Inferior parietal cortex (tissue), 1 donor: Measurements from ENCODE around the gene TIMP2.
"Not testable (repeated sequence)": the region's sequence is repeated elsewhere in the genome, so short reads cannot be mapped to it uniquely, and the experiment has no call there.

Experiments
- DNase-seq: peaks from one replicate; pipeline ENCODE4 v3.0.0-alpha.2; 2016; ENCODE audit errors: extremely low spot score

Gene TIMP2, protein sequence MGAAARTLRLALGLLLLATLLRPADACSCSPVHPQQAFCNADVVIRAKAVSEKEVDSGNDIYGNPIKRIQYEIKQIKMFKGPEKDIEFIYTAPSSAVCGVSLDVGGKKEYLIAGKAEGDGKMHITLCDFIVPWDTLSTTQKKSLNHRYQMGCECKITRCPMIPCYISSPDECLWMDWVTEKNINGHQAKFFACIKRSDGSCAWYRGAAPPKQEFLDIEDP

DNA sequence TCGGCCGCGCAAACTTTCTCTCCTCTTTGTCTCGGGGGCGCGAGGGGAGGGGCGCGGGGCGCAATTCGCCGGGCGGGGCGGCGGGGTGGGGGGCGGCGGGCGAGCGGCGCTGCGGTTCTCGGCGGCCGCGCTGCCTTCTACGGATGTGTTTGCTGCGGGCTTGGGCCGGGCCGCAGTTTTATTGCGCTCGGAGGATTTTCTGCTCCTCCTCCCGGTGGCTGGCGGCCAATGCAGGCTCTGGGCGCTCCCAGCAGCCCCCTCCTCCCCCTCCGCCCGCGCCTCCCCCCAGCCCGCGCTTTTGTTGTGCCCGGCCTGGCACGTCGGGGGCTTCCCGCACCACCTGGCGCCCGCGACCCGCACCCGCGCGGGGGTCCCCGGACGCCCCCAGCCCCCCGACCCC is at the start of gene TIMP2:
Gene TIMP2 (minus strand): TSS at position 154 of the 400 bp plus-strand sequence. CDS start 299 bp downstream, outside the sequence.
- peak; percentile 74 for DNase-seq

DNA sequence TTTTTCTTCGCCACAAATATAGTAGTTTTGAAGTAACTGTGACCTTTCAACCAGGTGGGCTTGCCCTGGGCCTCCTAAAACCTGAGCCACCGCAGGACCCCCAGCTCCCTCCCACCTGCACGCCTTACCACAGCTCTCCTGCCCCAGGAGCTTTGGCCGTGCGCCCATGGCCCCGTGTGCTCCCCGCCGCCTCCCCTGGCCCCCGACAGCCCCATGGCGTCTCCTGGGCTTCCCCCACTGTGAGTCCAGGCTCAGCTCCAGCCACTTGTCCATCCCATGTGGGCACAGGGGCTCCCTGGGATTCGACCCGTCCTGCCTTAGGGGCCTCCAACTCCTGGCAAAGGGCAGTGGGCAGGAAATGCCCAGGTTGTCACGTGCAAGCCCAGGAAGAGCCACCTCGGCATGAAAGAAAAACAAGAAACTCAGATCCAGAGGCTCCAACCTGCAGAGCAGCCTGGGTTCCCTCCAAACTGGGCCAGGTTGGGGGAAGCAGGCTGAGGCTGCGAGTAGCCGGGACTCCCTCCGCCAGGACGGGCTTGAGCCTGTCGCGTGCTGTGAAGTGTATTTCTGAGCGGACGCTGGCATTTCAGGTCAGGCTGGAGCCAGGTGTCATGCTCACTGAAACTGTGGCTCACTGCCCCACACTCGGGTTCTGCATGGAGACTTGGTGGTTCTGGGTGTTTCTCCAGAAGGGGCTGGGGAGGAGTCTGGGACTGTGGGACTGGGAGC is 48.8 kb upstream of the TIMP2 start:
- DNase-seq = no peak

DNA sequence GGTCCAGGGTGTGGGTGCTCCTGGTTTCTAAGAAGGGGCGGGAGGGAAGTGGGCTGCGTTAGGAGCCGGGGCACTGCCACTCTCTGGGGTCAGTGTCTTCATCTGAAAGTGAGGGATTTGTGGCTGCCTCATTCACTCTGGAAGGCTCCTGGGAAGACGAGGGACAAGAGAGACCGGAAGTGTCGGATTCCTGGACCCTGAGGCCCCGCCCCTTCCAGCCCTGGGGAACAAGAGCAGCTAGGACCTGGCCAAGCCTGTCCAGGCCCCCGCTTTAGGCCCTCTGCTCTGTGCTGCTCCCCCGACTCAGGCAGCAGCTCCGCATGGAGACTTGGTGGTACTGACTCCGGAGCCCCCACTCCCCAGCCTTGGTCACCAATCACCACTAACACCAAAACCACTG is 48.0 kb upstream of the TIMP2 start:
- no peak for DNase-seq

DNA sequence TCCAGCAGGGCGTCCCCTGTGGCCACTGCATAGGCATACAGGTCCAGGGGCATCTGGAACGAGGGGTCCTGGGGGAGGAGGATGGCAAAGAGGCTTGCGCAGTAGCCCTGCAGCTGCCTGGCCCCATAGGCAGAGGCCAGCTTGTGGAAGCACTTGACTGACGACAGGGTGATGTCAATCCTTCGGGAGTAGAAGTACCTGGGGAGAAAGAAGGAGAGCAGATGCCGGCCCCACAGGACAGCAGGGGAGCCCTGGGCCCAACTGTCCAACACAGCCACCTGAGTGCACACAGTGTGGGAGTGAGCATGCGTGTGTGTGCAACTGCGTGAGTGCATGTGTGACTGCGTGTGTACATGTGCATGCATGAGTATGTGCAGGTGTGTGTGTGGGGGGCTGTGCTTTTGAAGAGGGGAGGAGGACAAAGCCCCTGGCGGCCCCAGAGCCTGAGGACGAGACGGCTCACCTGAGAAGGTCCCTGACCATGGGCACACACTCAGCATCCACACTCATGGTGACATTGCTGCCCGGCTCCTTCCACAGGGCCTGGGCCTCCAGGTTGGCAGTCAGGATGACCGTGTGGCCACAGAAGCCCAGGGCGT is 47.4 kb upstream of the TIMP2 start:
- DNase-seq = no peak

DNA sequence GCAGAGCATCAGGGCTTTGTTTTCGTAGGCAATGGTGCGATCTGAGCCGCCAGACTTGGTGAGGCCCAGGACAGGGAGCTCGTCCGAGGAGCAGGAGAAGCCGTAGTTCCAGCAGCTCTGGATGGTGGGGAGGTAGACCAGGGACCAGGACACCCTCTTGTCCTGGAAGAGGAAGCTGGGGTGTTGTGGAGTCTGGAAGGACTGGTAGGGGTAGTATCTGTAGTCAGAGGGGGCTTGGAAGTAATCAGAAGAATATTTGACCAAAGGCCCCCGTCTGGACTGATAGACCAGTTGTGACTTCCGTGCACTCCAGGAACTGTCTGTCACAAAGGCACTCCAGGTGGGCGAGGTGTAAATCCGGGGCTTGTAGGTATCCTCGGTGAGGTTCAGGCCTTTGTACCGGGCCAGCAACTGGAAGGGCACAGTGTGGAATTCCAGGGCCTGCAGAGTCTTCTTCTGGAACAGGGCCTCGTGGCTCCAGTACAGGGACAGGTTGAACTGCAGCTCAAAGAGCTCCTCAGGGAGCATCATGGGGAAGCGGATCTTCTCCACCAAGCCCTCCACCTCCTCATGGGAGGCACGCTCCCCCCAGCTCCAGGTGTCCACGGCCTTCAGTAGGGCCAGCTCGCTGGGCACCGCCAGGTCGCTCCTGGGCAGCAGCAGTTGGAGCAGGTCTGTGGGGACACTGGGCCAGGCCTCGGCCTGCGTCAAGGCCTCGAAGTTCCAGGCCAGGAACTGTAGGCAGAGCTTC is 46.7 kb upstream of the TIMP2 start:
- no peak for DNase-seq

DNA sequence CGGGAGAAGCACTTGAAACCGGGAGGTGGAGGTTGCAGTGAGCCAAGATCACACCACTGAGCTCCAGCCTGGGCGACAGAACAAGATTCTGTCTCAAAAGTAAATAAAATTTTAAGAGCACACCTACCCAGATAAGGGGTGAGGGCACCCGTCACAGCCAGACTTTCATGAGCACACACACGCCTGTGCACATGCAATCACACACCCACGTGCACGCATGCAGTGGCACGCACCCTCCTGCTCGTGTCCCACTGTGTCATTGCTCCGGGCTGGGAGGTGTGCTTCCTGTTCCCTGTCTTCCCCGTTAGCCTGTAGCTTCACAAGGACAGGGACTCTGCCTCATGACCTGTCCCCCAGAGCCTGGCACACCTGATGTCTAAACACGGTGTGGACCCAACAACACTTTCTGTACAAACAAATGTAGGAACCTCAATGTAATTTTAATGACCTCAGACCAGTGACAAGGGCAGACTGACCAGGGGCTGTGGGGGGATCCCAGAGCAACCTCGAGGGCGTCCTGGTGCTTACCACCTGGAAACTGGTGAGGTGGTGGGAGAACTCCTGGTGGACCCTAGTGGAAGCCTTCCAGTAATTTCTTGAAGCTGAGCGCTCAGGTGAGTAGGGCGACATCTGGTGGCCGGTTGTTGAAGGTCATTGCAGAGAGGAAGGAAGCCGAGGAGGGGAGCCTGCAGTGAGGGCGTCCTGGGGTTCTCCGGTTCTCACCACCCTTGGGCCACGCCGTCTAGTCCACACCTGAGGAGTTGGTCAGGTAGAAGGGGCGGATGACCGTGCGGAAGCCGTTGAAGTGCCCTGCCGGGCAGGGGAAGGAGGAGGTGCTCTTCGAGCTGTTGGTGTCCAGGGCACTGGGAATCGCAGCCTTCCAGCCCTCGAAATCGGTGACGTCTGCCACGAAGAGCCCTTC is 45.9 kb upstream of the TIMP2 start:
- peak; percentile 89 for DNase-seq

DNA sequence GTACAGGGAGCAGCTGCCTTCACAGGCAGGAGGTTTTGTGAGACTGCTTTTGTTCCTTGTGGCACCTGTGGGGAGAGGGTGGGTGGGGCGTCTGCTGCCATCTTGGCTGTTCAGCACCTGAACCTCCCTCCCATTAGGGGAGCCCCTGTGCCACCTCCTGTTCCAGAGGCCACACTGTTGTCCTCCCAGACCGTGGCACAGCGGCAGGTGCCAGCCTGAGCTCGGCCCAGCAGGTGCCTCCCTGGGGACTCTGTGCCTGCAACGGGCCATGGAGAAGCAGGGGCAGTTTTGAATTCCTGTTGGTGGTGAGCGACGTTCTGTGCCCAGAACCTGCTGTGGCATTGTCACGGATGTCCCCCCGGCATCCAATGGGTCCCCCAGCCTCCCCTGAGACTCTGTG is 44.7 kb upstream of the TIMP2 start:
- no peak for DNase-seq

DNA sequence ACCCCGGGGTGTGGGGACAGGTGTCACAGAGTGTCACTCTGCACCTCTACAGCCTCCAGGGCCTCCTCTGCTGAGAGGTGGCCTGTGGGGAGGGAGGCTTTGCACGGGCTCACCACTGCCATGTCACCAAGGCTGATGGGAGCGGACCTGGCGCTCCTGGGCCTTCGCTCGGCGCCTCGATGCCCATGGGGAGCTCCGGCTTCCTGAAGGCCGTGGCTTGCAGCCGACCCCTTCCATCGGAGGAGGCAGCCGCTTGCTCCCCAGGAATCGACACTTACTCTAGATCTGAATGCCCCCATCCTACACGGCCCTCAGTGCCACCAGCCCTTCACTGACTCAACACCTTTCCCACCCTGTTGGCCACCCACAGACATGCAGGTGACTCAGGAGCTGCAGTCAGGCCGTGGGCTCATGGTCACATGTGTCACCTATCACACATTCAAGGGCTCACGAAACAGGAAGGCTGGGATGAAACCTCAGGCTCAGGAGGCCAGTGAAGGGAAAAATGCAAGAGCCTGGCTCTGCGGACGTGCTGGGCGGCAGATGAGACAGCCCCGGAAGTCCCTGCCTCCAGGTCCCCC is 42.7 kb upstream of the TIMP2 start:
- DNase-seq = no peak

DNA sequence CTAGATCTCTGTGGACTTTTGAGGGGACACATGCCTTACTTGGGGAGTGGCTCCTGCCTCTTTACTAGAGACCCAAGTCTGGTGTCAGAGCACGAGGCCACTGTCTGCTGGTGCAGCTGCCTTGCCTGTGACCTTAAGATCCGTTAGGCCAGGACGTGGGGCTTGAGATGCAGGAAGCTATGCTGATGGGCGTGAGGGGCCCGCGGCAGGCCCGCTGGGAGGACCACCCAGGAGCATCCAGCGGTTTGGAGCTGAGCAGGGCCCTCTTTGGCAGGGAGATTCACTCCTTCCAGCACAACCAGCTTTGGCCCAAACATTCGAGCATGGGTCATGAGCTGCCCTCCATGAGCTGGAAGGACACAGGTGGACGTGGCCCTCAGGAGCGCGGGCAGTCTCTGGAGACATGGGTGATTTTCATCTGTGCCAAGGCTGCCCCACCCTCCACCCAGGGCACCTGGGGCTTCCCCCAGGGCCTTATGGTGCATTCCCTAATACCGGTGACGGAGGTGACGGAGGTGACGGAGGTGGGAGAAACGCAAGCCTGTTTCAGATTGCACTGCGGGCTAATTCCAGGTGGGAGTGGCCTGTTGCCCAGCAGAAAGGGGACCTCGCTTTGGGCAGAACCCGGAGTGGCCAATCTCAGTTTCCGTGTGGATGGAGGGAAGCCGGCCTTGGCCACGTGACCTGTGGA is 41.9 kb upstream of the TIMP2 start:
- no peak for DNase-seq

DNA sequence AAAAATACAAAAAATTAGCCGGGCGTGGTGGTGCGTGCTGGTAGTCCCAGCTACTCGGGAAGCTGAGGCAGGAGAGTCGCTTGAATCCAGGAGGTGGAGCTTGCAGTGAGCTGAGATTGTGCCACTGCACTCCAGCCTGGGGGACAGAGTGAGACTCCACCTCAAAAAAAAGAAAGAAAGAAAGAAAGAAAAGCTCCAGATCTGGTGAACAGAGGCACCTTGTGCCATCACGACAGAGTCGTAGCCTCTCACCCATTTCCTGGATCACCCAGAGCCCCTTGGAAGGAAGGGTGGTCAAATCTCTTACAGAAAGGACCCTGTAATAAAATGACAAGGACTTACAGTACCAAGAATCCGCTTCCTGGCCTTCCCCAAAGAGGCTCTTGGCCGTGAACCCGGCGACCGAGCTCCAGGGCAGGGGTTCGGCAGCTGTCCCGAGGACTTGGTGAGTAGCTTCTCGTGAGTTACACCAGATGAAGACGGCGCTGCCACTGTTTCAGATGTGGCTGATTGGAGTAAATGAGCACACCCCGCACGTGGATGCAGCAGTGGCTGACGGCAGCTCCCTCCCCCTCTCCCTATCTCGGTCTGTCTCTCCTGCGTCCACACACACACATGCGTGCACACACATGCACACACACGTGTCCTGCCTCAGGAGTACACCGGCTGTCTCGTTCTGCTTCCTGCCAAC is 41.1 kb upstream of the TIMP2 start:
- DNase-seq = no peak

DNA sequence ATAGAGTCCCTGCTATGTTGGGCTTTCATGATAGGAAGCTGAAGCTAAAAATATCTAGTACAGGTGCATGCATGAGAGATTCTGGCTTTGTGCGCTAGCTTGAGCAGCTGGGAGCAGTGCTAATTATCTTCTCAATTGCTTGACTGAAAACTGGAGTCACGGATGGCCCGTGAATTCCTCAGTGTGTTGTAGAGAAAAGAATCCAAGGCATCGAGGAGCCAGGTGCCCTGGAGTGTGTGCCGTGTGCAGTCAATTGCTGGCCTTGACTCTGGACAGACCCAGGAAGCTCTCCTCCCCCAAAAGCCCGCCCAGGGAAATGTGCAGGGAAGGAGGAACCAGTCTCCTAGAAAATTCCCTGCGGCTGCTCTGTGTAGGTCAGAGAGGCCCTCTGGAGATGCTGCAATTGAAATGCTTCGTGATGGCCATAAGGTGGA is 40.3 kb upstream of the TIMP2 start:
- DNase-seq = no peak

DNA sequence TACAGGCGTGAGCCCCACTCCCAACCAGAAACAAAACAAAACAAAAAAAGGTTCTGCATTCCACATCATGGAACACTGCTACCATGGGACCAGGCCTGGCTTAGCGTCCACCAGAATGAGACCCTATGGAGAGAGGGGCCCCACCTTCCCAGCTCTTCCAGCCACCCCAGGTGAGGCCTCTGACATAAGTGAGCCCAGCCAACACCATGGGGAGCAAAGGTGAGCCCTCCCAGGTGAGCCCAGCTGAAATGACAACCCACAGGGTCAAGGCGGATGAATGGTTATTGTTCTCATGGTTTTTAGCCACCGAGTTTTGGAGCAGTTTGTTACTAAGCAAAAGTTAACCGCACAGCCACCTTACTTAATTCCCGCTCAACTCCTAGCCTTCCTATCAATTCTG is 38.2 kb upstream of the TIMP2 start:
- DNase-seq = no peak

DNA sequence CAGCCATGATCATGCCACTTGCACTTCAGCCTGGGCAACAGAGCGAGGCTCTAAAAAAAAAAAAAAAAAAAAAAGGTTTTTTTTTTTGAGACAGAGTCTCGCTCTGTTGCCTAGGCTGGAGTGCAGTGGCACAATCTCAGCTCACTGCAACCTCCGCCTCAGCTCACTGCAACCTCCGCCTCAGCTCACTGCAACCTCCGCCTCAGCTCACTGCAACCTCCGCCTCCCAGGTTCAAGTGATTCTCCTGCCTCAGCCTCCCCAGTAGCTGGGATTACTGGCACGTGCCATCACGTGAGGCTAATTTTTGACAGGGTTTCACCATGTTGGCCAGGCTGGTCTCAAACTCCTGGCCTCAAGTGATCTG is 37.8 kb upstream of the TIMP2 start:
- not testable (repeated sequence) for DNase-seq

DNA sequence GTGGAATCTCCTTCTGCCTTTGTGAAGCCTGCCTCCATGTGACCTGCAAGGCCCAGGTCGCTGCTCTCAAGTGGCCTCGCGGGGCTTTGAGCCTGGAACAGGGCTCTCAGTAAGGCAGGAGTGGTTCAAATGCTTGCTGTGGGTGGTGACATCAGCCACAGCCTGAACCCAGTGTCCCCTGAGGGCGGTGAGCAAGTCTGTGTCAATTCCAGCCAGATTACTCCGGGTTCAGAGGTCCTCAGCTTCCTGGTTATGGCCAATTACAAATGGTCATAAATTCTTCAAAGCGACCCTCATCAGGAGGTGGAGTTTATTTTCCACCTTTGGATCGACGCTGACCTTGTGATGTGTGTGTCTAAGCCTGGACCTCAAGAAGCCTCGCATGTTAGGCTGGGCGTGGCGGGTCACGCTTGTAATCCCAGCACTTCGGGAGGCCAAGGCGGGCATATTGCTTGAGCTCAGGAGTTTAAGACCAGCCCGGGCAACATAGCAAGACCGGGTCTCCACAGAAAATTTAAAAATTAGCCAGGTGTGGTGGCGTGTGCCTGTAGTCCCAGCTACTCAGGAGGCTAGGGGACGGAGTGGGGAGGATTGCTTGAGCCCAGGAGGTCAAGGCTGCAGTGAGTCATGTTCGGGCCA is 37.3 kb upstream of the TIMP2 start:
- no peak for DNase-seq

DNA sequence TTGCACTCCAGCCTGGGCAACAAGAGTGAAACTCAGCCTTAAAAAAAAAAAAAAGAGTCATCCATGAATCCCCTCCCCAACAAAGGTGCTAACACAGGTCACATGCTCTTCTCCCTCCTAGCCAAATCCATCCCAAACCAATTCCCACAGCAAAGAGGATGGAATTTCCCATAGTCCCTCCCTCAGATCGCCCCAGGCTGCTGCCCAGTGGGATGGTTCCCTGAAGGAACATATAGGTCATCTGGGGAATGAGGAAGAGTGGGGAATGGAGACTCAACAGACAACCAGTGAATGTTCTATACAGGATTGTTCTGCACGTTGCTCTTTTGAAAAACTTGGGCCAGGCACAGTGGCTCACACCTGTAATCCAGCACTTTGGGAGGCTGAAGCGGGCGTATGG is 36.4 kb upstream of the TIMP2 start:
- DNase-seq = no peak

DNA sequence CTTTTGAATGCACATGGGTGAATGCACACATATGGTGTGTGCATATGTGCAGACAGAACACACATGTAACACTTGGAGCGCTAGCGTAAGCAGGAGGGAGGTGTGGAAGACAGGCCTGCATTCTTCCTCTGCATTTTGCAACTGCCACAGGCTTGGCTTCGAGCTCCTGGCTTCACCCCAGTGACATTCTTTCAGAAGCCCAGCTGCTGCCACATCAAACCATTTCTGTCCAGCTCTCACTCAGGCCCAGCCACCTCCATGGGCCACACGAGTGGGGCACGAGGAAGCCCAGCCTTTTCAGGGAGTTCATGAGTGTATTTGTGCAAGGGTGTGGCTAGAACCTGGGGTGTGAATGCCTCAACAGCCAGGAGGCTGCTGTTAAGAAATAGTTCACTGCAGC is 35.7 kb upstream of the TIMP2 start:
- DNase-seq = no peak

DNA sequence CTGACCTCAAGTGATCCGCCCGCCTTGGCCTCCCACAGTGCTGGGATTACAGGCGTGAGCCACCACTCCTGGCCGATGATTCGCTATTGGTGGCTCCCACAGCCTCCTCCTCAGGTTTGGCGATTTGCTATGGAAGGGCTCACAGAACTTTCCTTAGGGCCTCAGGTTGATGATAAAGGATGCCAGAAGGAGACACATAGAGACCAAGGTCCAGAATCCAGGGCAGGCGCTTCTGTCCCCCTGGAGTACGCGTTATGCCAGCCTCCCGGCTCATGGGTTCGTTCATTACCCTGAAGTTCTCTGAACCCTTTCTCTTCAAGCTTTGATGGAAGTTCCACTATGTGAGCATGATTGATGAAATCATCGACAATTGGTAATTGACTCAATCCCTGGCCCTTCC is 34.6 kb upstream of the TIMP2 start:
- DNase-seq = no peak

DNA sequence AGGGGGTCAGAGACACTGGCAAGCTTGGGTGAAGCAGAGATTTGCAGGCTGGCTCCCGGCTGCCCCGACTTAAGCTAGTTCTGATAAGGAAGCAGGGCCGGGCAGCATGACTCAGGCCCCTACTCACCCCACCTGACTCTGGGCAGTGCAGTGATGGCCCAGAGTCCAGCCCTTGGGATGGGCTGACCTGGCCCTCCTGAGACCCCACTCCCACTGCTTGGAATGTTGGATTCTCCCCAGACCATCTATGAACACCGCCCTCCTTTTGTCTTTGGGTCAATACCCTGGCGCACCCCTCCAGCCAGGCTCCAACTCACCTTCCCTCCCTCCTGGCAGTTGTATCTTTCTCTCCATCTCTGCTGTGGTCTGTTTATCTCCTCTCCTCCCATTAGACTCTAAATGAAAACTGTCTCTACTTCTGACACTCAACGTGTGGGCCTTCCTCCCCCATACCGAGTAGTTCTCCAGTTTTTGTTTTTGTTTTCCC is 33.5 kb upstream of the TIMP2 start:
- no peak for DNase-seq

DNA sequence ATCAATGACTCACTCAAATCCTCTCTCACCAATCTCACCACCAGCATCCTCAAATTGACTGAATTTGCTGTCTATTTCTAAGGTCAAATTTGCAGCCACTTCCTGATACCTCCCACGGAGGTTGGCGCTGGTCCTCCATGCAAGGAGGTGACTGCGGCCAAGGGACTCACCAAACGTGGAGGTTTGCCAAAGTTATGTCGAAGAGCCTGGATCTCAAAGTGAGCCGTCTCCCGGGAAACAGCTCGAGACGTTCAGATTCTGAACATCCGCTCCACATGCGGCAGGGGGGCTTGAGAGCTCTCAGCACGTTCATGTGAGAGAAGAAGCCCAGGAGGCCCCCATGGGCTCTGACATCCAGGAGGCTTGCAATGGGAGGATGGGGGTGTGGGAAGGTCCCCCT is 31.9 kb upstream of the TIMP2 start:
- DNase-seq = no peak
